K562 (cell line): ENCODE results near the gene NUP214. TPM values are rescaled to one million over a fixed set of nuclear protein-coding genes. Genes with fewer than 3 reads are reported as not detected.

Experiments used
- BHLHE40 ChIP-seq: IDR thresholded peaks from 2 replicates; pipeline ENCODE4 v1.6.1; 2011; ENCODE audit warnings: low read length, improper control_type of control experiment
- BRCA1 ChIP-seq, 2 experiments: fragments of 450-650 bp in 1 of 2; sonication (generic) in 1 of 2; formaldehyde crosslinking in 1 of 2; IDR thresholded peaks; 2 replicates each; pipeline versions ENCODE4 v1.5.0 to v1.6.1; 2017 to 2020; ENCODE audit warnings: mild to moderate bottlenecking in 1 of 2, missing genetic modification reagents in 1 of 2
- BRD9 ChIP-seq: fragments of 450-650 bp; IDR thresholded peaks from 2 replicates; pipeline ENCODE4 v1.6.1; 2018; ENCODE audit warnings: low read depth; ENCODE audit not compliant: partially characterized antibody
- CHD1 ChIP-seq: fragments of 200-600 bp; sonication (generic); IDR thresholded peaks from one replicate; pipeline ENCODE4 v1.6.1; 2012; ENCODE audit warnings: mild to moderate bottlenecking, moderate library complexity, low read length, inconsistent platforms
- CSDE1 ChIP-seq, 2 experiments: fragments of 450-650 bp; IDR thresholded peaks; 2 replicates each; pipeline ENCODE4 v1.6.1; 2016; ENCODE audit warnings: mild to moderate bottlenecking in 1 of 2
- DACH1 ChIP-seq: fragments of 450-650 bp; IDR thresholded peaks from 2 replicates; pipeline ENCODE4 v1.6.1; 2018; ENCODE audit not compliant: partially characterized antibody
- ELF4 ChIP-seq: fragments of 450-650 bp; formaldehyde crosslinking; IDR thresholded peaks from 2 replicates; pipeline ENCODE4 v1.4.0; 2022; ENCODE audit warnings: missing genetic modification characterization
- GTF2A2 ChIP-seq: IDR thresholded peaks from 2 replicates; pipeline ENCODE4 v1.6.1; 2016; ENCODE audit warnings: mild to moderate bottlenecking, missing genetic modification characterization, missing compliant biosample characterization
- GTF2B ChIP-seq: IDR thresholded peaks from 2 replicates; pipeline ENCODE4 v1.6.1; 2011; ENCODE audit not compliant: insufficient read length; ENCODE audit errors: extremely low read depth
- HDAC1 ChIP-seq, 2 experiments: fragments of 450-650 bp; IDR thresholded peaks; 2 replicates each; pipeline ENCODE4 v1.6.1; 2016 to 2017; ENCODE audit warnings: inconsistent platforms in 1 of 2, mild to moderate bottlenecking in 1 of 2, moderate library complexity in 1 of 2
- MXI1 ChIP-seq: IDR thresholded peaks from 2 replicates; pipeline ENCODE4 v1.6.1; 2011; ENCODE audit warnings: low read depth, mild to moderate bottlenecking, improper control_type of control experiment, low read length
- NBN ChIP-seq: fragments of 450-650 bp; IDR thresholded peaks from 2 replicates; pipeline ENCODE4 v1.6.1; 2016; ENCODE audit warnings: low read depth, mild to moderate bottlenecking
- PURB ChIP-seq: sonication (generic); formaldehyde crosslinking; IDR thresholded peaks from 2 replicates; pipeline ENCODE4 v1.9.0; 2021; ENCODE audit warnings: low read depth, mild to moderate bottlenecking, missing genetic modification reagents
- SMAD1 ChIP-seq: fragments of 150-350 bp; IDR thresholded peaks from 2 replicates; pipeline ENCODE4 v1.6.1; 2014; ENCODE audit warnings: low read length, low read depth; ENCODE audit not compliant: partially characterized antibody
- U2AF1 ChIP-seq: fragments of 200-400 bp; formaldehyde crosslinking; optimal IDR thresholded peaks from 2 replicates; pipeline ENCODE3; 2017; ENCODE audit warnings: mild to moderate bottlenecking, low read depth, low read length, moderate library complexity
- ZFPM2 ChIP-seq: fragments of 250-450 bp; sonication (Bioruptor Pico); IDR thresholded peaks from 2 replicates; pipeline ENCODE4 v1.5.1; 2022; ENCODE audit warnings: mild to moderate bottlenecking
- ZNF263 ChIP-seq: sonication (generic); formaldehyde crosslinking; IDR thresholded peaks from 2 replicates; pipeline ENCODE4 v1.8.0; 2022; ENCODE audit warnings: mild to moderate bottlenecking, missing genetic modification reagents, borderline replicate concordance
- ZNF583 ChIP-seq: fragments of 250-450 bp; sonication (Bioruptor Pico); IDR thresholded peaks from 2 replicates; pipeline ENCODE4 v1.4.0; 2020
- ZNF584 ChIP-seq: fragments of 200-800 bp; sonication (Bioruptor generic); IDR thresholded peaks from 2 replicates; pipeline ENCODE4 v1.6.1; 2016; ENCODE audit warnings: low read depth, mild to moderate bottlenecking, missing genetic modification characterization, missing compliant biosample characterization
- ZNF76 ChIP-seq: fragments of 250-450 bp; sonication (Bioruptor Pico); IDR thresholded peaks from 2 replicates; pipeline ENCODE4 v1.4.0; 2020; ENCODE audit warnings: mild to moderate bottlenecking, moderate library complexity, borderline replicate concordance
- ZNF830 ChIP-seq: fragments of 250-450 bp; sonication (Bioruptor Pico); IDR thresholded peaks from 2 replicates; pipeline ENCODE4 v1.5.0; 2021; ENCODE audit warnings: mild to moderate bottlenecking
- ZSCAN29 ChIP-seq: fragments of 450-650 bp; IDR thresholded peaks from 2 replicates; pipeline ENCODE4 v1.6.1; 2017
- polyA plus RNA-seq, 8 experiments: library from polyadenylated mRNA; depleted of rRNA in 4 of 8; stranded (reverse) in 5 of 8; unstranded in 3 of 8; fragments of >200 nt; fragmentation: Nextera tagmentation in 2 of 8; fragmentation: Illumina TruSeq in 1 of 8; extraction: Ambion mirVana in 2 of 8; extraction: Trizol in 1 of 8; gene quantifications; 2 replicates each; pipeline versions ENCODE4 v1.2.1 to v1.2.3, GENCODE V29; 2011 to 2014; ENCODE audit warnings: inconsistent platforms in 1 of 8, missing spikeins in 1 of 8
- total RNA-seq, 7 experiments: library from RNA; depleted of rRNA in 6 of 7; stranded (reverse); fragments of >200 nt in 6 of 7; fragmentation: Illumina TruSeq in 2 of 7; extraction: Trizol in 2 of 7; gene quantifications; 2 replicates each; pipeline versions ENCODE4 v1.2.1 to v1.2.3, GENCODE V29; 2011 to 2021; ENCODE audit warnings: low replicate concordance in 1 of 7
- TF ChIP-seq, protein P1 (sequence below): fragments of 250-450 bp; sonication (Bioruptor Pico); IDR thresholded peaks from 2 replicates; pipeline ENCODE4 v1.4.0; 2020

The NUP214 gene
- total and polyA plus RNA-seq, 9 of the 15 experiments (the other 6 are each of a cell fraction or from before 2014, with no cell fraction given) = 56.9 to 332 (median 97.1) TPM

GRCh38 chr9:131276094-131276888 lies 150.9 kb downstream of the NUP214 start, which contains the start of gene FAM78A (continued):
- TF ChIP-seq NBN (no peak), BRD9 (no peak), GTF2B (no peak), SMAD1 (no peak), CHD1 (no peak), ZFPM2 (CRISPR knock-in tag) (no peak), U2AF1 (no peak), BRCA1 (IDR thresholded peaks at IDR 0.05) (no peak), BRCA1 (CRISPR knock-in tag; IDR thresholded peaks at IDR 0.05) (no peak), ZNF830 (CRISPR knock-in tag) (no peak), ZNF76 (CRISPR knock-in tag) (no peak), ZNF583 (CRISPR knock-in tag) (no peak), HDAC1 (IDR thresholded peaks at IDR 0.05) (no peak), MXI1 (peak; percentile 47; the same call in 1 of the 2 replicates), ZSCAN29 (no peak), ZNF584 (no peak), GTF2A2 (no peak), ZNF263 (CRISPR knock-in tag) (no peak), PURB (CRISPR knock-in tag) (no peak), BHLHE40 (peak; percentile 74), DACH1 (no peak), CSDE1 (IDR thresholded peaks at IDR 0.05) (no peak), ELF4 (CRISPR knock-in tag) (no peak)
- TF ChIP-seq, protein P1, sequence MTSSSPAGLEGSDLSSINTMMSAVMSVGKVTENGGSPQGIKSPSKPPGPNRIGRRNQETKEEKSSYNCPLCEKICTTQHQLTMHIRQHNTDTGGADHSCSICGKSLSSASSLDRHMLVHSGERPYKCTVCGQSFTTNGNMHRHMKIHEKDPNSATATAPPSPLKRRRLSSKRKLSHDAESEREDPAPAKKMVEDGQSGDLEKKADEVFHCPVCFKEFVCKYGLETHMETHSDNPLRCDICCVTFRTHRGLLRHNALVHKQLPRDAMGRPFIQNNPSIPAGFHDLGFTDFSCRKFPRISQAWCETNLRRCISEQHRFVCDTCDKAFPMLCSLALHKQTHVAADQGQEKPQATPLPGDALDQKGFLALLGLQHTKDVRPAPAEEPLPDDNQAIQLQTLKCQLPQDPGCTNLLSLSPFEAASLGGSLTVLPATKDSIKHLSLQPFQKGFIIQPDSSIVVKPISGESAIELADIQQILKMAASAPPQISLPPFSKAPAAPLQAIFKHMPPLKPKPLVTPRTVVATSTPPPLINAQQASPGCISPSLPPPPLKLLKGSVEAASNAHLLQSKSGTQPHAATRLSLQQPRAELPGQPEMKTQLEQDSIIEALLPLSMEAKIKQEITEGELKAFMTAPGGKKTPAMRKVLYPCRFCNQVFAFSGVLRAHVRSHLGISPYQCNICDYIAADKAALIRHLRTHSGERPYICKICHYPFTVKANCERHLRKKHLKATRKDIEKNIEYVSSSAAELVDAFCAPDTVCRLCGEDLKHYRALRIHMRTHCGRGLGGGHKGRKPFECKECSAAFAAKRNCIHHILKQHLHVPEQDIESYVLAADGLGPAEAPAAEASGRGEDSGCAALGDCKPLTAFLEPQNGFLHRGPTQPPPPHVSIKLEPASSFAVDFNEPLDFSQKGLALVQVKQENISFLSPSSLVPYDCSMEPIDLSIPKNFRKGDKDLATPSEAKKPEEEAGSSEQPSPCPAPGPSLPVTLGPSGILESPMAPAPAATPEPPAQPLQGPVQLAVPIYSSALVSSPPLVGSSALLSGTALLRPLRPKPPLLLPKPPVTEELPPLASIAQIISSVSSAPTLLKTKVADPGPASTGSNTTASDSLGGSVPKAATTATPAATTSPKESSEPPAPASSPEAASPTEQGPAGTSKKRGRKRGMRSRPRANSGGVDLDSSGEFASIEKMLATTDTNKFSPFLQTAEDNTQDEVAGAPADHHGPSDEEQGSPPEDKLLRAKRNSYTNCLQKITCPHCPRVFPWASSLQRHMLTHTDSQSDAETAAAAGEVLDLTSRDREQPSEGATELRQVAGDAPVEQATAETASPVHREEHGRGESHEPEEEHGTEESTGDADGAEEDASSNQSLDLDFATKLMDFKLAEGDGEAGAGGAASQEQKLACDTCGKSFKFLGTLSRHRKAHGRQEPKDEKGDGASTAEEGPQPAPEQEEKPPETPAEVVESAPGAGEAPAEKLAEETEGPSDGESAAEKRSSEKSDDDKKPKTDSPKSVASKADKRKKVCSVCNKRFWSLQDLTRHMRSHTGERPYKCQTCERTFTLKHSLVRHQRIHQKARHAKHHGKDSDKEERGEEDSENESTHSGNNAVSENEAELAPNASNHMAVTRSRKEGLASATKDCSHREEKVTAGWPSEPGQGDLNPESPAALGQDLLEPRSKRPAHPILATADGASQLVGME (CRISPR knock-in tag) = no peak
